ENCODE measurements around the gene TEDDM1. TPM values are rescaled to one million over a fixed set of nuclear protein-coding genes. Genes with fewer than 3 reads are reported as not detected.
"Not testable (repeated sequence)": the region's sequence is repeated elsewhere in the genome, so short reads cannot be mapped to it uniquely, and the experiment has no call there.

TEDDM1 gene
- total RNA-seq, 2 donors from 2014 or later, result not detected

DNA sequence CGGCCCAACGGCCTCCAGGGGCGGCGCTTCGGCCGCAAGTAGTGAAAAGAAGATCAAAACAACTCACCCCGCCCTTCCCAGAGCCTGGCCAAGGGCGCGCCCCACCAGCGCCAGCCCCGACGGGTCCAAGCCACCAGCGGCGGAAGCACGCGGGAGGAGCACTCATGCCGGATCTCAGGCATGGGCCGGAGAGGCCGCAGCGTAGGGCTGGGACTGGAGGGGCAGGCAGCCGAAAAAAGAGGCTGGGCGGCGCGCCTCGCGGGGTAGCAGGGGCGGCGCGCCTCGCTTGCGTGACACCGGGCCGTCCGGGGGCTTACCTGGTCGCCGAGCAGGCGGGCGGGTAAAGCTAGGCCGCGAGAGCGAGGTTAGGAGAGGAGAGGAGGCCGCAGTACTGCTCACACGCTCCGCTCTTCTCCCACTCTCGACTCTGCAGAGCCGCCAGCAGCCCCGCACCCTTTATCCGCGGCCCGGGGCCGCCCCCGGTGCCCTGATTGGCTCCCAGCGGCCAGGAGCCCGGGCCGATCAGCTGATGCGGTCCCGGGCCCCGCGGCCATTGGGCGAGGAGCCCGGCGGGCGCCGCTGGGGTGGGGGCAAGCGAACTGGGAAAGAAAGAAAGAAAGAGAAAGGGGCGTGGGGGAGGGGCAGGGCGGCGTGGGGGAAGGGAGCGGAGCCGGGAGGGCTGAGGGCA lies 9.0 kb downstream of the TEDDM1 start, which contains the start of gene GLUL:
Gene GLUL (minus strand): TSS at position 429 of the 688 bp plus-strand sequence. CDS start 3,053 bp downstream, outside the sequence.
- Mint-ChIP-seq H3K36me3 (ENCODE audit: low read depth) (peaks cover 47% of the 10 kb centered on the region), H3K4me1 (peaks cover 9% of the 10 kb centered on the region), H3K9me3 (no peaks in the 10 kb centered on the region), H3K27ac (peak within 1 kb of the TSS; percentile 96), H3K4me3 (peak within 1 kb of the TSS; percentile 95), H3K27me3 (no peaks in the 10 kb centered on the region)
- ATAC-seq (replicated peaks), result peak; percentile 87

- Mint-ChIP-seq H3K4me1 (peaks cover 8% of the 10 kb centered on the region), H3K27me3 (no peaks in the 10 kb centered on the region), H3K9me3 (no peaks in the 10 kb centered on the region), H3K36me3 (ENCODE audit: low read depth) (peaks cover 52% of the 10 kb centered on the region), H3K27ac (peak overlapping the region; percentile 96), H3K4me3 (peak overlapping the region; percentile 95)
- peak; percentile 1 for ATAC-seq (replicated peaks)
These were observed 9.5 kb downstream of the TEDDM1 start for GRCh38 chr1:182391028-182391361.

DNA sequence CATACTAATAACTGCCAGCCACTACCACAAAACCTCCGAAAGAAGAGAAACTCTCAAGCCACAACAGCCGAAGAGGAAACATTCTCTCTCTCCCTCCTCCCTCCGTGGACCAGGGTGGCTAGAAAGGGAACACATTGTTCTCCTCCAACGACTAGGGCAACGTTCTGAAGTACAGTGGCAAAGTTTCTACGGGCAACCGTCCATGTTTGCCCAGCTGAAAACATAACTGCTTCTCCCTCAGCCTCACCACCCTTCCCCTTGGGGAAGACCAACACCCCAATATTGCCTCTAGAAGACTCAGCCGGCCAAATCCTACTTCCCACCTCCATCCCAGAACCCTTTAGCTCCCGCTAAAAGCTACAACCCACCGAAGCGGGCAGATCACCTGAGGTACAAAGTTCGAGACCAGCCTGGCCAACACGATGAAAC lies 10.8 kb downstream of the TEDDM1 start:
- H3K4me1 Mint-ChIP-seq, result peaks cover 8% of the 10 kb centered on the region
- no peaks in the 10 kb centered on the region for H3K27me3 Mint-ChIP-seq
- H3K27ac Mint-ChIP-seq, result peak overlapping the region; percentile 96
- H3K36me3 Mint-ChIP-seq (ENCODE audit: low read depth), result peaks cover 65% of the 10 kb centered on the region
- peak overlapping the region; percentile 95 for H3K4me3 Mint-ChIP-seq
- no peak for ATAC-seq (replicated peaks)
- no peaks in the 10 kb centered on the region for H3K9me3 Mint-ChIP-seq

- Mint-ChIP-seq H3K4me3 (peak overlapping the region; percentile 95), H3K36me3 (ENCODE audit: low read depth) (peaks cover 76% of the 10 kb centered on the region), H3K27ac (no peak overlapping the region), H3K4me1 (peaks cover 8% of the 10 kb centered on the region), H3K27me3 (no peaks in the 10 kb centered on the region), H3K9me3 (no peaks in the 10 kb centered on the region)
- ATAC-seq (replicated peaks), result no peak
These were observed 11.9 kb downstream of the TEDDM1 start for GRCh38 chr1:182388392-182389134.

DNA sequence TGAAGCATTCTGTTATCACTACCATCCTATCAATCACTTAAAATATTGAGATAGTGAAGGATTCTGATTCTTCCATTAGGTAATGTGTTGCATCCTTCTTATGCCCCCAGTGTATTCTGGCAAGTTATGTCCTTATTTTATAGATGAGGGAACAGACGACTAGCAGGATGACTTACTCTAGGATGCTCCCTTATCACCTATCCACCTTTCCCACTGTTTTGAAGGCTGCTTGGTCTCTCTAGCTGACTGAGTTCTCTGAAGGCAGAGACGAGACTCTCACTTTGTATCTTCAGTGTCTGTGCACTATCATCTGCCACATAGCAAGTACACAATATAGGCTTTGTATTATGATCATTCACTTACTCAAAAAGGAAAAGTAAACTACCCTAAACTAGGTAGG lies 12.9 kb downstream of the TEDDM1 start:
- no peak overlapping the region for H3K27ac Mint-ChIP-seq
- H3K4me1 Mint-ChIP-seq, result peaks cover 8% of the 10 kb centered on the region
- ATAC-seq (replicated peaks), result no peak
- no peaks in the 10 kb centered on the region for H3K9me3 Mint-ChIP-seq
- no peak overlapping the region for H3K4me3 Mint-ChIP-seq
- H3K36me3 Mint-ChIP-seq (ENCODE audit: low read depth), result peaks cover 86% of the 10 kb centered on the region
- H3K27me3 Mint-ChIP-seq, result no peaks in the 10 kb centered on the region

DNA sequence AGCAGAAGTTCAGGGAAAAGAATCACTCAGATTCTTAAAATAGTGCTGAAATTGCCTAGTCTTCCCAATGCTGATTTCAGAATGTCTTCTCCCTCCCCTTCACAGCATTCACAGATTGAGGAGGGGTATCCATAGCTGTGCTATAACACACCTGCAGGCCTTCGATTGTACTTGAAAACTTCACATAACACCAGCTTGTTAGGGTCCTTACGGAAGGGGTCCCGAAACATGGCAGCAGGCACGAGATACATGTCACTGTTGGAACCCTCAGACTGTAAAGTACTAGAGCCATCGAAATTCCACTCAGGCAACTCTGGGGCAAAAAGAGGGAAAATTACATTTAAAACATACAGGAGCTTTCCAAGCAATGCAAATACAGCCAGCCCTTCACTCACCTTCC lies 13.5 kb downstream of the TEDDM1 start:
- H3K27ac Mint-ChIP-seq, result no peak overlapping the region
- H3K4me1 Mint-ChIP-seq, result peaks cover 8% of the 10 kb centered on the region
- H3K4me3 Mint-ChIP-seq, result no peak overlapping the region
- no peaks in the 10 kb centered on the region for H3K9me3 Mint-ChIP-seq
- peaks cover 86% of the 10 kb centered on the region for H3K36me3 Mint-ChIP-seq (ENCODE audit: low read depth)
- no peaks in the 10 kb centered on the region for H3K27me3 Mint-ChIP-seq
- ATAC-seq (replicated peaks), result no peak

DNA sequence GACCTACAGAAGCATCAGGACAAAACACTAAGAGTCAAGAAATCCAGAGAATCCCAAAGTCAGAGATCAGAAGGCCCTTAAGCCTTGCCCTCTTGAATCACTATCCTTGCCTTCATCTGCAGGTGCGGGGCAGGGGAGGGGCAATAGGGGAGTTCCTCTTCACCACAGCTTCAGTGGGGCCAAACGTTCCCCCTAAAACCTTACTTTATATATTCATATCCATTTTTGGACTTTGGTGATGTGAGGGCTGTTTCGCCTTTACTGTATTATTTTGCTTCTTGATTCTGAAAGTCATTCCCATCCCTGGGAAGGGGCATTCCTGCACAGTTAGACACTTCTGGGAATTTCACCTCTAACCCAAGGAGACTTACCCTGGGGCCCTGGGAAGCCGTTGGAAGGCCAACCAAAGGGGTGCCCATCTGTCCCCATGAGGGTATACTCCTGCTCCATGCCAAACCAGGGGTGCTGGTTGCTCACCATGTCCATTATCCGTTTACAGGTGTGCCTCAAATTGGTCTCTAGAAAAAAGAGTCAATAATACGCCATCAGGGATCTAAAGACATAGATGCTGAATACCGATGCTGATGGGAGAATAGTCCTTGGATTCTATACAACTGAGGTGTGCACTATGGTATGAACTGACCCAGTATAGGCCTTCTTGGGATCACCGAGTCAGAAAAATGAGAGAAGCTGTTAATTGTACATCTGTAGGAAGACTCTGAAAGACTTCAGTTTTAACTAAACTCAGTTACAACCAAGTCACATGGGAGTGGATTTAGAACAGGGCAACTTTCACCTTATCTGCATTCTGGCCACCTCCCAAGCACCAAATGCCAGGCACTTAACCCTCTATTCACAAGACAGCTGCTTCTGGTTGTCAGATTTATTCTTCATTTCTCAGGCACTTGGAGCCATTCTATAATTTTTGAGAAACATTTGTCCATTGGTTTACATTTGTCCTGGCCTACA lies 14.3 kb downstream of the TEDDM1 start:
- H3K4me3 Mint-ChIP-seq, result no peak overlapping the region
- no peaks in the 10 kb centered on the region for H3K9me3 Mint-ChIP-seq
- H3K27ac Mint-ChIP-seq, result no peak overlapping the region
- H3K27me3 Mint-ChIP-seq, result no peaks in the 10 kb centered on the region
- no peak for ATAC-seq (replicated peaks)
- H3K4me1 Mint-ChIP-seq, result peaks cover 8% of the 10 kb centered on the region
- peaks cover 84% of the 10 kb centered on the region for H3K36me3 Mint-ChIP-seq (ENCODE audit: low read depth)

DNA sequence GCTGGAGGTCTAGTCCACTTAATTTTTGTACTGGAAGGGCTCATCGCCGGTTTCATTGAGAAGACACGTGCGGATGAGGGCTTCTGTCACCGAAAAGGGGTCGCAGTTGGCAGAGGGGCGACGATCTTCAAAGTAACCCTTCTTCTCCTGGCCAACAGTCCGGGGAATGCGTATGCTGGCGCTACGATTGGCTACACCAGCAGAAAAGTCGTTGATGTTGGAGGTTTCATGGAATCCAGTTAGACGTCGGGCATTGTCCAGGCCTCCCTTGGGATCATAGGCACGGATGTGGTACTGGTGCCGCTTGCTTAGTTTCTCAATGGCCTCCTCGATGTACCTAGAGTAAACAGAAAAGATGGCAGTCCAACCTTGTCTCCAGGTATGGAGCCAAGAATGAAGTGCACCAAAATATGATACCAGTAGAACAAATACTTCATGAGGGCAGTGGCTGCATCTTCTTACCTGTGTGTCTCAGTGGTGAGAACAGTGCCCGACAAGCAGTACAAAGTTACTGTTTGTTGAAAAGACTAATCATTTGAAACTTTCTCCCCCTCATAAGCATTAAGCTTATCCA lies 16.0 kb downstream of the TEDDM1 start:
- no peaks in the 10 kb centered on the region for H3K9me3 Mint-ChIP-seq
- peaks cover under 1% of the 10 kb centered on the region for H3K4me1 Mint-ChIP-seq
- no peak overlapping the region for H3K4me3 Mint-ChIP-seq
- H3K36me3 Mint-ChIP-seq (ENCODE audit: low read depth), result peaks cover 69% of the 10 kb centered on the region
- H3K27ac Mint-ChIP-seq, result no peak overlapping the region
- ATAC-seq (replicated peaks), result no peak
- H3K27me3 Mint-ChIP-seq, result no peaks in the 10 kb centered on the region

DNA sequence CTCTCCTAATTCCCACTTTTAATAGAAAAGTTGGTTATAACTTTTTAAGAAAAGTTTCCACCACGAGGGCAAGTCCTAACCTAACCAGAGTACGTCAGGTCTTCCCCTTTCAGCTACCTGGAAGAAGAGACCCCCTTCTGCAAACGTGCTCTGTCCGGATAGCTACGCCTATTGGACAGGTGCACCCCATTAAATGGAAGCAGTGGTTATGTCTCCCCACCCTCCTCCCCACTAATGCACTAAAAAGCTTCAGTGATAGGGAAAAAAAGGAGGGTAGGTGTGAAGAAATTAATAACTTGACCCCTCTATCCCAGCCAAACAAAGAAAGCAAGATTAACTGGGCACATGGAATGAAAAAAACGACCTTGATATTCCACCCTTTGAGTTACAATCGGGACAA lies 16.5 kb downstream of the TEDDM1 start:
- Mint-ChIP-seq H3K4me3 (no peak overlapping the region), H3K27ac (no peak overlapping the region), H3K27me3 (no peaks in the 10 kb centered on the region), H3K9me3 (no peaks in the 10 kb centered on the region), H3K4me1 (no peaks in the 10 kb centered on the region), H3K36me3 (ENCODE audit: low read depth) (peaks cover 63% of the 10 kb centered on the region)
- ATAC-seq (replicated peaks), result no peak

- Mint-ChIP-seq H3K4me3 (no peak overlapping the region), H3K27ac (no peak overlapping the region), H3K4me1 (no peaks in the 10 kb centered on the region), H3K9me3 (no peaks in the 10 kb centered on the region), H3K36me3 (ENCODE audit: low read depth) (peaks cover 56% of the 10 kb centered on the region), H3K27me3 (no peaks in the 10 kb centered on the region)
- no peak for ATAC-seq (replicated peaks)
These were observed 17.3 kb downstream of the TEDDM1 start for GRCh38 chr1:182383037-182383661.

- H3K27me3 Mint-ChIP-seq, result no peaks in the 10 kb centered on the region
- H3K9me3 Mint-ChIP-seq, result no peaks in the 10 kb centered on the region
- no peaks in the 10 kb centered on the region for H3K4me1 Mint-ChIP-seq
- H3K4me3 Mint-ChIP-seq, result no peak overlapping the region
- H3K36me3 Mint-ChIP-seq (ENCODE audit: low read depth), result peaks cover 46% of the 10 kb centered on the region
- no peak overlapping the region for H3K27ac Mint-ChIP-seq
- ATAC-seq (replicated peaks), result no peak
These were observed 18.3 kb downstream of the TEDDM1 start for GRCh38 chr1:182381962-182382819.

- Mint-ChIP-seq H3K36me3 (ENCODE audit: low read depth) (peaks cover 26% of the 10 kb centered on the region), H3K4me1 (no peaks in the 10 kb centered on the region), H3K9me3 (no peaks in the 10 kb centered on the region), H3K4me3 (no peak overlapping the region), H3K27me3 (no peaks in the 10 kb centered on the region), H3K27ac (no peak overlapping the region)
- ATAC-seq (replicated peaks), result no peak
These were observed 20.3 kb downstream of the TEDDM1 start for GRCh38 chr1:182380199-182380598.

DNA sequence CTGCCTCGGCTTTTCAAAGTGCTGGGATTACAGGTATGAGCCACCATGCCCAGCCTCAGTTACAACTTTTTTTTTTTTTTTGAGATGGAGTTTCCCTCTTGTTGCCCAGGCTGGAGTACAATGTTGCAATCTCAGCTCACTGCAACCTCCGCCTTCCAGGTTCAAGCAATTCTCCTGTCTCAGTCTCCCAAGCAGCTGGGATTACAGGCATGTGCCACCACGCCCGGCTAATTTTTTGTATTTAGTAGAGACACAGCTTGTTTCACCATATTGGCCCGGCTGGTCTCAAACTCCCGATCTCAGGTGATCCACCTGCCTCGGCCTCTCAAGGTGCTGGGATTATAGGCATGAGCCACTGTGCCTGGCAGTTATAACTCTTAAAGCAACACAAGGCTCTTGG lies 20.7 kb downstream of the TEDDM1 start:
- H3K27me3 Mint-ChIP-seq; H3K9me3 Mint-ChIP-seq; H3K4me3 Mint-ChIP-seq; H3K27ac Mint-ChIP-seq; H3K4me1 Mint-ChIP-seq; ATAC-seq (replicated peaks): not testable (repeated sequence)
- H3K36me3 Mint-ChIP-seq (ENCODE audit: low read depth), result peaks cover 23% of the 10 kb centered on the region
